Neural cell (in vitro differentiated cells): ENCODE measurements around the gene SOCS3. TPM values are rescaled to one million over a fixed set of nuclear protein-coding genes. Genes with fewer than 3 reads are reported as not detected.

ENCODE experiments used
- H2AFZ ChIP-seq: fragments of 200-600, 300-800 bp; sonication (generic), shearing (Covaris generic); 2 replicates; pipeline ENCODE4 v1.6.0; 2014; ENCODE audit warnings: low read depth, mild to moderate bottlenecking, antibody characterized with exemption, low read length, moderate library complexity
- H3F3A ChIP-seq: fragments of 200-600 bp; shearing (Covaris generic); 2 replicates; pipeline ENCODE4 v1.6.1; 2016; ENCODE audit warnings: mild to moderate bottlenecking, moderate library complexity, mixed read lengths, antibody characterized with exemption, low read length; ENCODE audit not compliant: insufficient read depth, poor library complexity, severe bottlenecking
- H3K27ac ChIP-seq: fragments of 200-600, 300-800 bp; sonication (generic), shearing (Covaris generic); 2 replicates; pipeline ENCODE4 v1.5.1; 2014; ENCODE audit warnings: mild to moderate bottlenecking, low read length, moderate library complexity
- H3K27me3 ChIP-seq: fragments of 300-800, 200-600 bp; sonication (generic), shearing (Covaris generic); 2 replicates; pipeline ENCODE4 v1.6.0; 2014; ENCODE audit warnings: mild to moderate bottlenecking, low read depth, low read length, moderate library complexity; ENCODE audit not compliant: insufficient read depth
- H3K36me3 ChIP-seq: fragments of 300-800, 200-600 bp; sonication (generic), shearing (Covaris generic); 2 replicates; pipeline ENCODE4 v1.5.1; 2014; ENCODE audit warnings: mild to moderate bottlenecking, antibody characterized with exemption, low read length, moderate library complexity; ENCODE audit not compliant: insufficient read depth
- H3K4me2 ChIP-seq: fragments of 300-800, 200-600 bp; sonication (generic), shearing (Covaris generic); 2 replicates; pipeline ENCODE4 v1.6.0; 2014; ENCODE audit warnings: mild to moderate bottlenecking, low read length
- H3K4me3 ChIP-seq: fragments of 300-800, 200-600 bp; sonication (generic), shearing (Covaris generic); 2 replicates; pipeline ENCODE4 v1.5.1; 2014; ENCODE audit warnings: mild to moderate bottlenecking, low read length, moderate library complexity
- H3K79me2 ChIP-seq: fragments of 200-600 bp; shearing (Covaris generic); replicated peaks from 2 replicates; pipeline ENCODE4 v1.6.0; 2014; ENCODE audit warnings: mild to moderate bottlenecking, low read length, moderate library complexity; ENCODE audit not compliant: insufficient read depth
- H3K9ac ChIP-seq: fragments of 300-800, 200-600 bp; sonication (generic), shearing (Covaris generic); 2 replicates; pipeline ENCODE4 v1.6.1; 2016; ENCODE audit warnings: mild to moderate bottlenecking, low read length, mixed read lengths
- H3K9me2 ChIP-seq: fragments of 200-600 bp; shearing (Covaris generic); 2 replicates; pipeline ENCODE4 v1.6.1; 2016; ENCODE audit warnings: mild to moderate bottlenecking, low read length, mixed read lengths; ENCODE audit not compliant: insufficient read depth
- H3K9me3 ChIP-seq: fragments of 200-600, 300-800 bp; sonication (generic), shearing (Covaris generic); 2 replicates; pipeline ENCODE4 v1.6.1; 2016; ENCODE audit warnings: mild to moderate bottlenecking, mixed run types, low read length, moderate library complexity, mixed read lengths
- H4K20me1 ChIP-seq: fragments of 200-600 bp; shearing (Covaris generic); 2 replicates; pipeline ENCODE4 v1.6.1; 2016; ENCODE audit warnings: mild to moderate bottlenecking, mixed run types; ENCODE audit not compliant: insufficient read depth
- EP300 ChIP-seq: fragments of 450-650 bp; conservative IDR thresholded peaks from 2 replicates; pipeline ENCODE4 v1.6.1; 2014; ENCODE audit warnings: antibody characterized with exemption, mild to moderate bottlenecking, moderate library complexity; ENCODE audit not compliant: poor library complexity, severe bottlenecking
- EZH2 ChIP-seq: fragments of 200-600, 300-800 bp; shearing (Covaris generic), sonication (generic); IDR thresholded peaks from 2 replicates; pipeline ENCODE4 v1.6.1; 2014; ENCODE audit warnings: antibody characterized with exemption, low read length, borderline replicate concordance, mild to moderate bottlenecking; ENCODE audit not compliant: insufficient read depth, poor library complexity, severe bottlenecking
- MXI1 ChIP-seq: fragments of 450-650 bp; conservative IDR thresholded peaks from 2 replicates; pipeline ENCODE4 v1.6.1; 2014; ENCODE audit warnings: antibody characterized with exemption, mild to moderate bottlenecking; ENCODE audit not compliant: poor library complexity, severe bottlenecking
- POLR2AphosphoS5 ChIP-seq: IDR thresholded peaks from 2 replicates; pipeline ENCODE4 v1.6.1; 2012
- RAD21 ChIP-seq: fragments of 450-650 bp; conservative IDR thresholded peaks from 2 replicates; pipeline ENCODE4 v1.6.1; 2014; ENCODE audit warnings: antibody characterized with exemption, mild to moderate bottlenecking, moderate library complexity
- SMC3 ChIP-seq: fragments of 450-650 bp; conservative IDR thresholded peaks from 2 replicates; pipeline ENCODE4 v1.6.1; 2014; ENCODE audit warnings: antibody characterized with exemption, mild to moderate bottlenecking, moderate library complexity; ENCODE audit not compliant: poor library complexity
- TAF1 ChIP-seq: IDR thresholded peaks from 2 replicates; pipeline ENCODE4 v1.6.1; 2012; ENCODE audit warnings: low read depth
- polyA plus RNA-seq: library from polyadenylated mRNA; depleted of rRNA; stranded (reverse); fragments of >200 nt; gene quantifications from 2 replicates; pipeline ENCODE4 v1.2.3, GENCODE V29; 2014
- TF ChIP-seq, protein P1 (sequence below): IDR thresholded peaks from 2 replicates; pipeline ENCODE4 v1.6.1; 2012; ENCODE audit warnings: borderline replicate concordance
- TF ChIP-seq, protein P2 (sequence below): fragments of 450-650 bp; IDR thresholded peaks from 2 replicates; pipeline ENCODE4 v1.5.1; 2014; ENCODE audit warnings: antibody characterized with exemption, mild to moderate bottlenecking, moderate library complexity; ENCODE audit not compliant: poor library complexity, severe bottlenecking

SOCS3 gene
- polyA plus RNA-seq, 1 donor from 2014 or later: 5.4 TPM

DNA sequence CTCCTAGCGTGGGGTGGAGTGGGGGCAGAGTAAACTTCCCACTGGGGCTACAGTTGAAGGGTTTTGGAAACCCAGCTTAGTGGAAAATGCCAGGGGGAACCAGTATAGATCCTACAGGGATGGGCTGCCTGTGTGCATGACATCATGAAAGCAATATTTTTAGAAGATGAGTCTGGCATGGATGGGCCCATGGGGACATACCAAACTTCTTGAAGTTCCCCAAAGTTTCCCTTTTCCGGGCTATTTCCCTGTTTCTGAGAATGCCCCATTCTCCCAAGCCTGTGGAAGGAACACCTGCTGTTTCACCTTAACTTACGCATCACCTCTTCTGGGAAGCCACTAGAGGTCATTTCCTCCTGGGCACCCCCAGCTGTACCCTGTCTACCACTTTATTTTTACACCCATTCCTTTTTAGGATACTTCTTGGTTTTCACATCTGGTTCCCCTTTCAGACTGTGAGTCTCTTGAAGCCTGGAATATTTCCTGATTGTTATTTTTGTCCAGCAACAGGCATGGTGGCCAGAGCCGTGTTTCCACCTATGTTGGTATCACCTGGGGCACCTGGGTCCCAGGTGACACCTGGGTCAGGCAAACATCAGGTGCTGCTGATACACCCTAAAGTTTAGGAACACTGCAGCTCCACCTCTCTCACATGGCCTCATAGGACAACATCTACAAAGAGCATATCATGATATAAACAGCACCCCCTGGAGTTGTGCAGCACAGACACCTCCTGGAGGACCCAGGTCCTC lies 9.8 kb downstream of the SOCS3 start:
- TF ChIP-seq, protein P1, sequence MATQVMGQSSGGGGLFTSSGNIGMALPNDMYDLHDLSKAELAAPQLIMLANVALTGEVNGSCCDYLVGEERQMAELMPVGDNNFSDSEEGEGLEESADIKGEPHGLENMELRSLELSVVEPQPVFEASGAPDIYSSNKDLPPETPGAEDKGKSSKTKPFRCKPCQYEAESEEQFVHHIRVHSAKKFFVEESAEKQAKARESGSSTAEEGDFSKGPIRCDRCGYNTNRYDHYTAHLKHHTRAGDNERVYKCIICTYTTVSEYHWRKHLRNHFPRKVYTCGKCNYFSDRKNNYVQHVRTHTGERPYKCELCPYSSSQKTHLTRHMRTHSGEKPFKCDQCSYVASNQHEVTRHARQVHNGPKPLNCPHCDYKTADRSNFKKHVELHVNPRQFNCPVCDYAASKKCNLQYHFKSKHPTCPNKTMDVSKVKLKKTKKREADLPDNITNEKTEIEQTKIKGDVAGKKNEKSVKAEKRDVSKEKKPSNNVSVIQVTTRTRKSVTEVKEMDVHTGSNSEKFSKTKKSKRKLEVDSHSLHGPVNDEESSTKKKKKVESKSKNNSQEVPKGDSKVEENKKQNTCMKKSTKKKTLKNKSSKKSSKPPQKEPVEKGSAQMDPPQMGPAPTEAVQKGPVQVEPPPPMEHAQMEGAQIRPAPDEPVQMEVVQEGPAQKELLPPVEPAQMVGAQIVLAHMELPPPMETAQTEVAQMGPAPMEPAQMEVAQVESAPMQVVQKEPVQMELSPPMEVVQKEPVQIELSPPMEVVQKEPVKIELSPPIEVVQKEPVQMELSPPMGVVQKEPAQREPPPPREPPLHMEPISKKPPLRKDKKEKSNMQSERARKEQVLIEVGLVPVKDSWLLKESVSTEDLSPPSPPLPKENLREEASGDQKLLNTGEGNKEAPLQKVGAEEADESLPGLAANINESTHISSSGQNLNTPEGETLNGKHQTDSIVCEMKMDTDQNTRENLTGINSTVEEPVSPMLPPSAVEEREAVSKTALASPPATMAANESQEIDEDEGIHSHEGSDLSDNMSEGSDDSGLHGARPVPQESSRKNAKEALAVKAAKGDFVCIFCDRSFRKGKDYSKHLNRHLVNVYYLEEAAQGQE: no peak
- TF ChIP-seq RAD21 (no peak), POLR2AphosphoS5 (no peak), EZH2 (no peak)
- Histone ChIP-seq H3K4me2 (no peak overlapping the region), H3K9me2 (no peaks in the 10 kb centered on the region), H3K9me3 (no peaks in the 10 kb centered on the region), H2AFZ (no peak overlapping the region), H4K20me1 (no peaks in the 10 kb centered on the region), H3K4me3 (no peak overlapping the region), H3K79me2 (no peaks in the 10 kb centered on the region), H3K27me3 (no peaks in the 10 kb centered on the region), H3K27ac (no peak overlapping the region), H3K36me3 (no peaks in the 10 kb centered on the region), H3F3A (no peaks in the 10 kb centered on the region), H3K9ac (no peak overlapping the region)

DNA sequence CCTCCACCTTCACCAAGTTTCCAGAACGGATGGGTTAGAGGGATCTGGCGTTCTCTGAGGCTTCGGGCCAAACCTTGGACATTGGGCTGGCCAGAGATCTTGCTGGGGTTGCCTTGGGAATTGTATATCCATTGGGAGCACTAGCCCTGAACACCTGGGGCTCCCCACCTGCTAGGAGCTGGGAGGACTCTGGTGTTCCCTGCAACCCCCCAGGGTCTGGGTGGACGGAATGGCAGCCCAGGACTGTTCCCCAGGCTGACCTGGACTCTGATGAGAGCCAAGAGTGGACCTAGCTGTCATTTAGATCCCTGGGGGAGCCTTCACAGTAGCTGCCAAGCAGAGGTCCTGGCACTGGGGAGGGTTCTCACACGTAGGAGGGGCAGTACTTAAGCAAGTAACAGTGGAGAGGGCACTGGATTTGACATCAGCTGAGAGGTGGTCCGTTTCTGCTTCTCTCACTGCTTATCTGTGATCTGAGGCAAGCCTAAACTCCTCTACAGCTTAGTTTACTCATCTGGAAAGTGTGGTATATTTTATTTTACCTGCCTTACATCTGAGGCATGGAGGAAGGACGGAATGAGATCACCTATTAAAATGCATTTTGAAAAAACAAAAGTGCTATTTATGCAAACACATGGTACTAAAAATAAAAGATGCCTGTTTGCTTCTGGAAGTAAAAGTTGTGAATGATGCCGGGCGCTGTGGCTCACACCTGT lies 11.7 kb downstream of the SOCS3 start:
- Histone ChIP-seq H3K9me3 (no peaks in the 10 kb centered on the region), H3F3A (no peaks in the 10 kb centered on the region), H3K27me3 (no peaks in the 10 kb centered on the region), H3K27ac (no peak overlapping the region), H3K4me2 (no peak overlapping the region), H3K4me3 (no peak overlapping the region), H3K9me2 (no peaks in the 10 kb centered on the region), H3K9ac (no peak overlapping the region), H3K36me3 (no peaks in the 10 kb centered on the region), H3K79me2 (no peaks in the 10 kb centered on the region), H4K20me1 (no peaks in the 10 kb centered on the region), H2AFZ (no peak overlapping the region)
- no peak for TF ChIP-seq TAF1
- no peak for TF ChIP-seq MXI1
- TF ChIP-seq SMC3: no peak
- no peak for TF ChIP-seq EZH2

DNA sequence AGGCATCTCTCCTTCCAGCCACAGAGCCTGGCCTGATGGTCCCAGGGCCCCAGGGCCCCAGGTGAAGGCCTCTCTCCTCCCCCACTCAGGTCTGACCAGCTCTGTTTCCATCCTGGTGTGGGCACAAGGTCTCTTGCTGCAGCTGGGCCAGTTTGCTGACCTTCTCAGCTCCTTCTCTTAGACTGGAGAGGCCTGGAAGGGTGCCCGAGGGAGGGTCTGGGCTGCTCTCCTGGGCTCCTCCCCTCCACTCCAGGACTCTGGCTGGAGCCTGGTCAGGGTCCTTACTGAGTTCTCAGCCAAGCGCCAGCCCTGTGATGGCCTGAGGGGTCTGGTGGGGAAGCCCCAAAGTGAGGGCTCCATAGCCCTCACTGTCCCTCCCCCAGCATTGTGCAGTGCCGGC lies 12.4 kb downstream of the SOCS3 start:
- H3K79me2 ChIP-seq: no peaks in the 10 kb centered on the region
- H3K27me3 ChIP-seq: peaks cover 3% of the 10 kb centered on the region
- H3K36me3 ChIP-seq: no peaks in the 10 kb centered on the region
- H2AFZ ChIP-seq: no peak overlapping the region
- no peak overlapping the region for H3K27ac ChIP-seq
- H4K20me1 ChIP-seq: no peaks in the 10 kb centered on the region
- no peaks in the 10 kb centered on the region for H3F3A ChIP-seq
- no peaks in the 10 kb centered on the region for H3K9me3 ChIP-seq
- TF ChIP-seq POLR2AphosphoS5 (no peak), EZH2 (no peak), SMC3 (no peak), RAD21 (no peak), MXI1 (no peak), TAF1 (no peak), EP300 (no peak)
- TF ChIP-seq, protein P1: no peak
- TF ChIP-seq, protein P2, sequence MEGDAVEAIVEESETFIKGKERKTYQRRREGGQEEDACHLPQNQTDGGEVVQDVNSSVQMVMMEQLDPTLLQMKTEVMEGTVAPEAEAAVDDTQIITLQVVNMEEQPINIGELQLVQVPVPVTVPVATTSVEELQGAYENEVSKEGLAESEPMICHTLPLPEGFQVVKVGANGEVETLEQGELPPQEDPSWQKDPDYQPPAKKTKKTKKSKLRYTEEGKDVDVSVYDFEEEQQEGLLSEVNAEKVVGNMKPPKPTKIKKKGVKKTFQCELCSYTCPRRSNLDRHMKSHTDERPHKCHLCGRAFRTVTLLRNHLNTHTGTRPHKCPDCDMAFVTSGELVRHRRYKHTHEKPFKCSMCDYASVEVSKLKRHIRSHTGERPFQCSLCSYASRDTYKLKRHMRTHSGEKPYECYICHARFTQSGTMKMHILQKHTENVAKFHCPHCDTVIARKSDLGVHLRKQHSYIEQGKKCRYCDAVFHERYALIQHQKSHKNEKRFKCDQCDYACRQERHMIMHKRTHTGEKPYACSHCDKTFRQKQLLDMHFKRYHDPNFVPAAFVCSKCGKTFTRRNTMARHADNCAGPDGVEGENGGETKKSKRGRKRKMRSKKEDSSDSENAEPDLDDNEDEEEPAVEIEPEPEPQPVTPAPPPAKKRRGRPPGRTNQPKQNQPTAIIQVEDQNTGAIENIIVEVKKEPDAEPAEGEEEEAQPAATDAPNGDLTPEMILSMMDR: no peak
- no peak overlapping the region for H3K4me2 ChIP-seq
- no peak overlapping the region for H3K9ac ChIP-seq
- no peaks in the 10 kb centered on the region for H3K9me2 ChIP-seq
- no peak overlapping the region for H3K4me3 ChIP-seq
